GM18868 (cell line): Measurements from ENCODE around the gene PPP4R1.

ENCODE experiments used
- ATAC-seq: cut with Tn5 transposase; IDR thresholded peaks from one replicate; pipeline ENCODE4 v1.9.1; 2021; ENCODE audit warnings: mild to moderate bottlenecking, moderate library complexity; ENCODE audit not compliant: unreplicated experiment

Gene PPP4R1

DNA sequence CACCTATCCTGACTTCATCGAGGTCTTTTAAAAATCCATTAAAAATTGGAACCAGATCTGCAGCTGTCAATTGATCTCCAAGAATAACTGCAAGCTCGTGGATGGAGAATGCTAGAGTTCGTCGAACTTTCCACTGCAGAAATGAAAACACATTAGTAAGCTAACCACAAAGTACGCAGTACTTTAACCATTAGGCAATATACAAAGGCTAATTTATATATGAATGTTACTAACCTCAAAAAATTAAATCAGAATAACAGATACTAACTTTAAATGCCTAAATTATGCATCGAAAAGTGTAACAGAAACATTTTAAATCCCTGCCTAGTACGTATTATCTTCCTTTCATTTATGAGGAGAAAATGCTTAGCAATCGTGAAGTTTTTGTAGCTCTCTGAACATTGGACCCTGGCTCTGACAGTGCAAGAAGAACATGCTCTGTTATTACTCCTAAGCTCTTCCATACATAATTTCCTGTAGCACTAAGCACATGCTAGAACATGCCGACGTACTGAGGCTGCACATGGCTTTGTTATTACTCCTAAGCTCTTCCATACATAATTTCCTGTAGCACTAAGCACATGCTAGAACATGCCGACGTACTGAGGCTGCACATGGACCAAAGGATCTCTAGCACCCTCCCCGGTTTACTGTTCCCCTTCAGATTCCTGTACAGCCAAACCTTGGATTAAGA, 57.0 kb downstream of the PPP4R1 start:
- ATAC-seq, result no peak

DNA sequence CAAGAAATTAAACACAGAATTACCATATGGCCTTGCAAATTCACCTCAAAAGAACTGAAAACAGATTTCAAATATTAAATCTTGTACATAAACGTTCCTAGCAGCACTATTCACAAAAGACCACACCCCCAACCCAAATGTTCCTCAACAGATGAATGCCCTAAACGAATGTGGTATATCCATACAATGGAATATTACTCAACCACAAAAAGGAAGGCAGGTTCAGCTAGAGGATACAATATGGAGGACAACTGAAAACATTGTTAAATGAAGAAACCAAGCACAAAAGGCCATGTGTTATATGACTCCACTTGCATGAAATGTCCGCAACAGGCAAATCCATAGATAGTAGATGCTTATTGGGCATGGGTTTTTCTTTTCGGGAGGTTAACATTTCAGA, 61.7 kb downstream of the PPP4R1 start:
- no peak for ATAC-seq

DNA sequence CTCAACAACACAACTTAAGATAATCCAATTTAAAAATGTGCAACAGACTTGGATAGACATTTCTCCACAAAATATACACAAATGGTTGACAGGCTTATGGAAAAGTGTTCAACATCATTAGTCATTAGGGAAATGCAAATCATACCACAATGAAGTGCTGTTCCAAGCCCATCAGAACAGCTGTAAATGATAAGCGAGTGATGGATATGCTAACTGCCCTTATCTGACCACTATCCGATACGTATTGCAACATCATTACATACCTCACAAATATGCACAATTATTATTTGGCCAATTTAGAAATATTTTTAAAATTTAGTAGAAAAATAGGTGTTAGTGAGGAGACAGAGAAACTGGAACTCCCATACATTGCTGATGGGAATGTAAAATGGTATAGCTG, 62.2 kb downstream of the PPP4R1 start:
- ATAC-seq, result no peak

DNA sequence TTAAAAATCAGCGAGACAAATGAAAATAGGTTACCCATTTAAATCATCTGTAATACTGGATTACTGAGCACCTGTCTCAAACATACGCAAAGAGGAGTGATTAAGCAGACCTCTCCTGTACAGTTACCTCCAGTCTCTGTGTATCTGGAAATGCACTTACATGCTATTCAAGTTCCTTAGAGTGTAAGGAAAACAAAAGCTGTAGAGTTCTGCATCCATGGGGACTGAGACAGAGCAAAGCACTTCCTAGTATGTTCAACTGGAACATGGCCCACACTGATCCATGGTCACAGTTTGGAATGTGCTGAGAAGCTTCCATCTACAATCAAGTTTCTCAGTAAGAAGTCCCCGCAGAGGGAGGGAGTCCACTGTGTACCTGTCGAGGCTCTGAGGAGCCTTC, 63.9 kb downstream of the PPP4R1 start:
- ATAC-seq, result no peak

DNA sequence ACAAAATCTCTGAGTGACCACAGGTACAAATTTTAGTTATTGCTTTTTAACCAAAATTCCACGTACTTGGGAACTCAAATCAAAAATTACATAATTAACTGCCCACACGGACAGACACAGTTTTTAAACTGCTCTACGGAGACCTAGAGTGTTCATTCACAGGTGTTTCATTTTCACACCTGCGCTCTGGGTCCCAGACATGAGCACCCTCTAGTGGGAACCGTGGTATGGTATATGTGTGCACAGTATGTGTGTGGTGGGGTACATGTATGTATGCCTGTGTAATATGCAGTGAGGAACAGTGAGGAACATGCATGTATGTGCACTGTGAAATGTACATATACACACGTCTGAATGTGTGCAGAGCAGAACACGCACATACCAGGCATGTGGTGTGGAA, 65.0 kb downstream of the PPP4R1 start:
- no peak for ATAC-seq

DNA sequence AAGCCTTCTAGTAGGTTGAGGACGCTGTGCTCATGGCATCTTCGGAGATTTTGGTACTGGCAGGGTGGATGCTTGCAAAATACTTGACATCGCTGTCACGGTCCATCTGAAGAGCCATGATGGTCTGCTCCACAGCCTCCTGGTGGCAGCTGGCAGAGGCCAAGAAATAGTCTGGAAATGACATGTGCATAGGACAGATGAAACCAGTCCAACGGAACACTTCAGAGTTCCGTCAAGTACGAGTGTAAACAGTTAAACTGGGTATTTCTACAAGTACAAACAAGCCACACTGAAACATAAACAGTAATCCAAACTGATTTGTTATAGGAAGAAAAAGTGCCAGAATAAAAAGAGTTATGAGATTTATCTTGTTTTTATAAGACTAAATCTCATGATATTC, 66.6 kb downstream of the PPP4R1 start:
- ATAC-seq, result no peak

DNA sequence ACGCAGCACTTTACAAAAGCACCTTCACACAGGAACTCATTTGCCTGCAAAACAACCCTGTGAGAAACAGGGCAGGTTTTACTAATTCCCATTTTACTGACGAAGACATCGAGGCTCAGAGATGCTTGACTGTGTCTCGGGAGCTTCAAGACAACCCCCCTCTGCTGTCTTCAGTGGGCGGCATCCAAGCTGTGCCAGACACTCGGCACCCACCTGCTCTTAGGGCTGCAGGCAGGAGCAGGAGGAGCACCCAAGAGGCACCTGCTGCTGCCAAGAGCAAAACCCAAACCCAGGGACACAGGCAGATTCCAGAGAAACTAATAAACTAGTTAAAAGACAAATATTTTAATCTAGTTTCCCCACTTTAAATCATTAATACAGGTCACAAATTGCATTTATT, 67.9 kb downstream of the PPP4R1 start:
- ATAC-seq, result no peak

DNA sequence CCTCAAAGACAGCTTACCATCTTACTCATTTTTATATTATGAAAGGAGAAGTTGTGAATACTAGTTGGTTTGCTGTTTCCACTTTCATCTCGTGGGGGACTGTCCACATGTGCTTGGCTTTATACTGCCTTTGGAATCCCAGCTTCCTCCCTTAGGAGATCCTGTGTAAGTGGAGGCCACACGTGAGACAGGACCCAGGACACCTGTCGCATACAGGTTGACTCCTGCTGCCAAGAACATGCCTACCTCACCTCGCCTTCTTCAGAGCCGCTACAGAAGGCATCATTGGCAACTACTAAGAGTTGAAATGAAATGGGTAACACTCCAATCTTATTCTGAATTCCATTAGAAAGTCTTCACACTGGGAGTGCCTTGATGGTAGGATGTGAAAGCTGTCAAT, 69.3 kb downstream of the PPP4R1 start:
- ATAC-seq, result no peak

DNA sequence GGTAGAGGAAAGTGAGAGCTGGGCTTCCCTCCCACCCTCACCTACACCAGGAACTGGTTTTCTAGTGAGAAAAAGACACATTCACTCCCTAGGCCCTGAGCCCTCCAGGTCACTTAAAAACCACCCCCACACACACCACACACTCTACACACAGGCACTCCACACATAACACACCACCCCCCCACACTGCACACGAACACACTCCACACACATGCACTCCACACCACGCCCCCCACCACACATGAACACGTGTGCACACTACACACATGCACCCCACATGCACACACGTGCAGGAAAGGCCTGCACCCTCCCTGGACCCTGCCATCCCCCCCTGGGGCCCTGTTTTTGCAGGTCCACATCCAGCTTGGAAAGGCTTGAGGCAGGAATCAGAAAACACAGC, 71.4 kb downstream of the PPP4R1 start:
- ATAC-seq, result no peak

DNA sequence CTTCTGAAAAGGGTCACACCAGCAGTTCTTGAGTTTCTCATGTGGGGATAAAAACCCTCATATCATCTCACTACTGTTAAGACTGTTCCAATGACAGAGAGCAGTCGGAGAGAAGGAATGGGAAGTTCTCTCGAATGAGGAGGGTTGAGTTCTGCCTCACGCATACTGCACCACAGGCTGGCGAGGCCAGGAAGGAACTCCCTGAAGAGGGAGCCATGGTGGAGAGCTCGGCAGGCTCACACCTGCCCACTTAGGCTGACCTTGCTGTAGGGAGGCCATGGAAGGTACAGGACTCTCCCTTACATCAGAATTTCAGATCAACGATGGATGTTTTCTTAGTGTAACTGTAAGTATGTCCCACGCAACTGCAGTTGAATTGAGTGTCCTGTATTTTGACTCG, 74.4 kb downstream of the PPP4R1 start:
- no peak for ATAC-seq

DNA sequence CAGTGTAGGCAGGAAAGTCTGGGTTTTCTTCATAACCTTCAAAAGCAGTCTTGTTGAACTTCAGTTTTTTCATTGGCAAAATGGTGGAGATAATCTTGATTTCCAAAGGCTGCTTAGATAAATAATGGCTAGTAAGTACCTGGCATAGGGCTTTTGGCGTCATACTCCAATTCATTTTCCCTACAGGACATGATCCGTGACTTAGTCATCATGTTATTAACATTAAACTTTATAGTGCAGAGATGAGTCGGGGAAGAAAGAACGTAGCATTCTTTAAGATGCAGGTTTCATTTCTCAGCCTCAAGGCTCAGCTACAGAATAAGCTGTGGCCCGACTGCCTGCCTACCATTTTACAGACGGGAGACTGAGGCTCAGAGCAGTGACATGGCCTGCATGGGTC, 75.1 kb downstream of the PPP4R1 start:
- no peak for ATAC-seq

DNA sequence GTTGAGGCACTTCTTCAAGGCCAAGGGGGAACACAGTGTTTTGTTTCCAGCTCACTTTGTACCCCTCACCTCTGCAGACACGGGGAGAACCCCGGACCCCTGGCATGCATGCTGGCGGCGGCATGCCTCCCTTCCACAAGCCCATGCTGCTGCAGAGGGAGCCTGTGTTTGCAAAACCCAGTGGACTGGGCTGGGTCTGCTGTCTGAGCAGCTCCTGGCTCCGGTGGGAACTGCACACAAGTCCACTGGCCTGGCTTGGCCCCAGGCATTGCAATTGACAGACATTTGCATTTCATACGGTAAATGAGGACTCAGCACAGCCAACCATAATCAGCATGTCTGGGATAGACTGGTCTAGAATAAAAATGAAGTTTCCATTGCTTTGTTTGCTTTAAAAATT, 76.7 kb downstream of the PPP4R1 start:
- ATAC-seq, result no peak

DNA sequence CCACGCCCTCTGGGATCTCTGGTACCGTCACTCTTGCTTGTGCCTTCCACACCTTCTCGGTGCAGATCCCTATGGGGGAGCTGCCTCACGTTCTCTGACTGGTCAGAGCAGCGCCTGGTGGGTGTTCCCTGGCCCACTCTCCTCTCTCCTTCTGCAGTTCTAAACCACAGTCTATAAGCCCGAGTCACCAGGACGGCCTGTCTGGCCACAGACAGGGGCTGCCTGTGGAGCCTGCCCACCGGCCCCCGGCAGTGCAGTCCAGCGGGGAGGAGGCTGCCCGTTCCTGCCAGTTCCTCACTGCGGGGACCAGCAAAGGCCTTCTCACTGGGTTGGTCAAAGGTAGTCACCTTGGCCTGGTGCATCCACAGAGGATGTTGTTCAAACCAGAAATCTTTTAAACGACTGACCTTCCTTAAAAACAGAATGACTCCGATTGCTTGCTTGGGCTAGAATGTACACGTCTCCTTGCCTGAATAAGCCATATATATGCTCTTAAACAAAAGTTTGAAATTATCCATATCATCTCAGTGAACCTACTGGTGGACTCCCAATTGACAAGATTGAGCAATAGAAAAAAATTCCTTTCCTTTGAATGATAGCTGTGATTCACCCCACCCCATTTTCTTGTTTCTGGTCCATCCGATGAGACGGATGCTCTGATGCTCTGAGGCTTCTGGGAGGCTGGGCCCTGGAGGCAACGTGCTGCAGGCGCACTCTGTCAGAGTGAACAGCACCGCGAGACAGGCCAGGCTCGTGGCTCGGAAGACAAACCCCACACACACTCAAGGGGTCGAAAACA, 77.8 kb downstream of the PPP4R1 start:
- ATAC-seq, result no peak

DNA sequence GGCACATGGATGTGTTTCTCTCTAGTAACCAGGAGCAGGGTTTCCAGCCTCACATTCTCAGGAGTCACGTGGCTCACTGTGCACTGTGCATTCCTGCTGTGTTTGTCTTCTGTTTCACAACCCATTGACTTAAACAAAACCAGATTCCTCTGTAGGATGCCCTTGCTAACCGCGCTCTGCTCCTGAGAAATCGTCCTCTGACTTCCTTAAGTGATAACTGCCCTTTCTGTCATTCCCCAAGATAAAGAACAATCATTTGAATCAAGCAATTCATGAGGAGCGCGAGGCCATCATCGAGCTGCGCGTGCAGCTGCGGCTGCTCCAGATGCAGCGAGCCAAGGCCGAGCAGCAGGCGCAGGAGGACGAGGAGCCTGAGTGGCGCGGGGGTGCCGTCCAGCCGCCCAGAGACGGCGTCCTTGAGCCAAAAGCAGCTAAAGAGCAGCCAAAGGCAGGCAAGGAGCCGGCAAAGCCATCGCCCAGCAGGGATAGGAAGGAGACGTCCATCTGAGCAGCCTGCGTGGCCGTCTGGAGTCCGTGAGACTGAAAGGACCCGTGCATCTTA, 78.8 kb downstream of the PPP4R1 start:
- ATAC-seq, result no peak

DNA sequence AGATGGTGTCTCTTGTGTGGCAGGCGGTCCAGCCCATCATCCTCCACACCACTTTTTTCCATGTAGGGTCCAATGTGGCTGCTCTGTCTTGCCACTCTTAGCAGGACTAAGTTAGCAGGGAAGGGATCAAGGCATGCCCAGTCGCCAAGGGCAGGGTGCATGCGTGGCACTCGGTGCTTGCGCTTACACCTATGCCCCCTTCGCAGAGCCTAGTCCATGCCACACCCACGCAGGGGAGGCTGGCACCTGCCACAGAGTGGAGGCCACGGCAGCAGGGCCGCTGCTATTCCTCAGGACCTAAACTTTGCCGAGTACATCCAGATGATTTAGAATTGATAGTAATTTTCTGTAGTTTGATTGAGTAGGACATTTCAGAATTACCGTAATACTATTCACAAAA, 79.5 kb downstream of the PPP4R1 start:
- ATAC-seq, result no peak

DNA sequence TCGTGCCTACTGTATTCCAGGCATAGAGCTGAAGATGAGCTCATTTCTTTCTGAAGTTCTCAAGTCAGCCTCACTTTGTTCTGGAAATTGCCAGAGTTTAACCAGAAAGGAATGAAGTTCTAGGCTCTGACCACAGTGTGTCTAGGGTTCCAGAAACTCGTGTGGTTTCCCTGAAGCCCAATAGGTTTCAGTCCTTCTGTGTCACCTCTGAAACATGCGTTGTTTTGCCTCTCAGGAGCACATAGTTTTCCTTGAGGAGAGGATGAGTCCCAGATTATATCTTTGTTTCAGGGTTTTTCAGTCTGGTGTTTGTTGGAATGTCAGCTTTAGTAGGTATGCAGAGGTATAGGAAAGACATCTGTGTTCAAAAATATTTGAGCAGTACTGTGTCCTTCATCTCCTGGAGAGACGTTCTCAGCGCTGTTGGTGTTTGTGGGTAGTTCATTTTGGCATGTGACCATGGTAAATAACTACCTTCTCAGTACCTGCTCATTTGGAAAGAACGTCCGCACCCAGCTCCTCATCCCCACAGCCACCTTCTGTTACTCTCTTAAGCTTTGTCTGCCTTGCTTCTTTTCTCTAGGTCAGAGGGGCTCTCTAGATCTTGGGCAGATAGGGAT, 82.5 kb downstream of the PPP4R1 start:
- no peak for ATAC-seq

DNA sequence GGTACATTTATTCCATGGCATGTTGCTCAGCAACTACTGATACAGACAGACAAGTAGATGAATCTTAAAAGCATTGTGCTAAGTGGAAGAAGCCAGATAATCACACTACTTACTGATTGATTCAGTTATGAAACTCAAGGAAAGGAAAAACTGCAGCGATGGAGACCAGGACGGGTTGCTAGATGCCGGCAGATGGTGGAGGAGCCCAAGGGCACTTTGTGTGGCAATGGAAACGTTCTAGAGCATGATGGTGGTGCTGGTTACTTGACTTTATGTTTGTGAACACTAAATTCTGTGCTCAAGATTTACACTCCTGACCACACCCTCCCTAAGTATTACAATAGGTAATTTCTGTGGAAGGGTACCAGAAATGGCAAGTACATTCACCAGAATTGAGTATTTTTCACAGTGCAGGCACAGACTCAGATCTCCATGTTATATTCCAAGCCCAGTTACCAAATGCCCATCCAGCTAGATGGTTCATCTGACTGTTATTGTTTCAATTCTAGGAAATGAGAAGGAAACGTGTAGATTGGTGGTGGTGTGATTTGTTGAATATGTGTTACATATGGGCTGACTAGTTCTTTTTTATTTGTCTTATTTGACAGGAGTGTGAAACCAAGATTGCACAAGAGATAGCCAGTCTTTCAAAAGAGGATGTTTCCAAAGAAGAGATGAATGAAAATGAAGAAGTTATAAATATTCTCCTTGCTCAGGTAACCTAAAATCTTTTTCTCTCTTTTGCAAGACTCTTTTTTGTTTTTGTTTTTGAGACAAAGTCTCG, 83.9 kb downstream of the PPP4R1 start:
- ATAC-seq, result no peak

DNA sequence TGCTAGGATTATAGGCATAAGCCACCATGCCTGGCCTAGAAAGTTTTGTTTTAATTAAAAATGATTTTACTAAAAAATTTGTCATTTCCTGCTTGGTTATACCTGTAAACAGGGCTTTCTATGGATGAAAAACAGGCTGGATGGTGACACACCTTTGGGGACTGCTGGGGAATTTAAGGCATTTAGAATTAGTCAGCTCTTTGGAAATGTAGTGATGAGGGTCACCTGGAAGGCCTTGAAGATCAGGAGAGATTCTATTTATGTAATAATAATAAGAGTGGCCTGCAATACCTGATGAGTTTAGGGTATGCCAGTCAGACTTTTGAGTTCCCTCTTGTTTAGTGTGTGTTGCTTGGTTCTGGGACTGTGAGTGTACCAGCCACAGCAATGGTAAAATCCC, 87.9 kb downstream of the PPP4R1 start:
- no peak for ATAC-seq

DNA sequence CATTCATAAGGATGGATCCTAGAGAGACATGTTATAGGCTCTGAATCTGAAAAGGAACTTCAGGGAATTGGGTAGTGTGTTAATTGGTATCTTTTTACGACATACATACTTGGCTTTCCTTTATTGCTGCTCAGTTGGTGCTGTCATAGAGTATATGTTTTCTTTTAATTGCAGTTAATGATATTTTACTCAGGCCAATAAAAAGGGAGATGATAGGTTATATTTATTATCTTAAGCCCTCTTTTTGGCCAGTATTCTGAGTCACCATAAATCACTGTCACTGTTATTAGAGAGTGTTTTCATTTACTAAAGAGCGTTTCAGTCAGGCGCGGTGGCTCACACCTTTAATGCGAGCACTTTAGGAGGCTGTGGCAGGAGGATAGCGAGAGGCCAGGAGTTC, 91.4 kb downstream of the PPP4R1 start:
- ATAC-seq, result no peak

DNA sequence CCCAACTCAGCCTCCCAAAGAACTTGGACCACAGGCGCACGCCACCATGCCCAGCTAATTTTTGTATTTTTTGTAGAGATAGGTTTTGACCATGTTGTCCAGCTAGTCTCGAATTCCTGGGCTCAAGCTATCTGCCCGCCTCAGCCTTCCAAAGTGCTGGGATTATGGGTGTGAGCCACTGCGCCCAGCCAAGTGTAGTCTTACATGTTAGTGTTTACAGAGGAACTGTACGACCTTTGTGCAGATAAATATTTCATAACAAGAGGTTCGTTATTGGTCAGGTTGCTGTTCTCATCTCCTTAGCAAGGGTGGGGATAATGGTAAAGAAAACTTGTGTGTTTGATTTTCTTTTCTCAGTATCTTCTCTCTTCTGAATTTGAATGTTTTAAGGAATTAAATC, 92.6 kb downstream of the PPP4R1 start:
- ATAC-seq, result no peak

DNA sequence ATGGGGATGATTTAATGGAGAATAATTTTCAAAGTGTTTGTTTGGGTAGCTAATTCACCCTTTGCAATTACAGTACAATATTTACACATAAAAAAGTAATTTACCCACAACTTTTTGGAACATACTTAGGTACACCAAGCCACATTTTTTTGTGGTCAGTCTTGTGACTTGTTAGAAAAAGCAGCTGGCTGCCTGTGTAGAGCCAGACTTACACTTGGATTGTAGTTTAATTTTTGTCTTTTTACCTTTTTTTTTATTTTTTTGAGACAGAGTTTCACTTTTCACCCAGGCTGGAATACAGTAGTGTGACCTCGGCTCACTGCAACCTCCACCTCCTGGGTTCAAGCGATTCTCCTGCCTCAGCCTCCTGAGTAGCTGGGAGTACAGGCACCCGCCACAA, 93.7 kb downstream of the PPP4R1 start:
- ATAC-seq, result no peak
